ENCODE data around the gene DNAL1. TPM values are rescaled to one million over a fixed set of nuclear protein-coding genes. Genes with fewer than 3 reads are reported as not detected.

DNAL1 gene
- total RNA-seq, 1 donor from 2014 or later: 13.1 TPM

DNA sequence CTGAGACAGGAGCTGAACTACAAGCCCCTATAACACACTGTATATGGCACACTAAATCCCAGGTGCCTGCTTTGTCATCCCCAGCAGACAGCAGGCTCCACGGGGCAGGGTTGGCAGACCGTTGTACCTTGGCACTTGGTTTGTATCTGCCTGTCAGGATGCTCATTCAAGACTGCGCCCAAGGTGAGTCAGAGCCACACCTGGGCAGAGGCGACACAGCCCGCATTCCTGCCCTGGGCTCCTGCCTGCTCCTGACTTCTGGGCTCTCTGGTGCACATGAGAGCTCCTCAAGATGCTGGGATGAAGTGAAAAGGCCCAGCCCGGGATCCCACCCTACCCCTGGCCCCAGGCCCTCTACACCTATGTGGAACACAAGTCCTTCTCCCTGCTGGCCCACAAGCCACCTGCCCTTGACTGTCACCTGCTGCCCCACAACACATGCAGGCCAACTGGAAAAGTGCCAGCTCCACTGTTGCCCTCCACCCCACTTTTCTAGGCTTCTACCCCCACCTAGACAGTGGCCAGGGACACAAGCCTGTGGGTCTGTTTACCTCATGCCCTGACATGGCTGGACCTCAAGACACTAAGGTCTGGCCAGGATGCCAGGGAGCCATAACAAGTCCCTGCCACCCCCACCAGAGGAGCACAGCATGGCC lies 100.2 kb downstream of the DNAL1 start:
- peaks cover 16% of the 10 kb centered on the region for H3K27me3 Mint-ChIP-seq (ENCODE audit: unreplicated experiment)
- H3K27ac Mint-ChIP-seq (ENCODE audit: unreplicated experiment): peak overlapping the region; percentile 88
- no peak for DNase-seq (ENCODE audit: low spot score)
- H3K36me3 Mint-ChIP-seq (ENCODE audit: low read depth, unreplicated experiment): no peaks in the 10 kb centered on the region
- TF ChIP-seq, protein P1, sequence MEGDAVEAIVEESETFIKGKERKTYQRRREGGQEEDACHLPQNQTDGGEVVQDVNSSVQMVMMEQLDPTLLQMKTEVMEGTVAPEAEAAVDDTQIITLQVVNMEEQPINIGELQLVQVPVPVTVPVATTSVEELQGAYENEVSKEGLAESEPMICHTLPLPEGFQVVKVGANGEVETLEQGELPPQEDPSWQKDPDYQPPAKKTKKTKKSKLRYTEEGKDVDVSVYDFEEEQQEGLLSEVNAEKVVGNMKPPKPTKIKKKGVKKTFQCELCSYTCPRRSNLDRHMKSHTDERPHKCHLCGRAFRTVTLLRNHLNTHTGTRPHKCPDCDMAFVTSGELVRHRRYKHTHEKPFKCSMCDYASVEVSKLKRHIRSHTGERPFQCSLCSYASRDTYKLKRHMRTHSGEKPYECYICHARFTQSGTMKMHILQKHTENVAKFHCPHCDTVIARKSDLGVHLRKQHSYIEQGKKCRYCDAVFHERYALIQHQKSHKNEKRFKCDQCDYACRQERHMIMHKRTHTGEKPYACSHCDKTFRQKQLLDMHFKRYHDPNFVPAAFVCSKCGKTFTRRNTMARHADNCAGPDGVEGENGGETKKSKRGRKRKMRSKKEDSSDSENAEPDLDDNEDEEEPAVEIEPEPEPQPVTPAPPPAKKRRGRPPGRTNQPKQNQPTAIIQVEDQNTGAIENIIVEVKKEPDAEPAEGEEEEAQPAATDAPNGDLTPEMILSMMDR (IDR thresholded peaks at IDR 0.05; ENCODE audit: unreplicated experiment): no peak
- peaks cover 83% of the 10 kb centered on the region for H3K4me1 Mint-ChIP-seq (ENCODE audit: unreplicated experiment)
- no peak overlapping the region for H3K4me3 Mint-ChIP-seq (ENCODE audit: unreplicated experiment)
- no peaks in the 10 kb centered on the region for H3K9me3 Mint-ChIP-seq (ENCODE audit: unreplicated experiment)

DNA sequence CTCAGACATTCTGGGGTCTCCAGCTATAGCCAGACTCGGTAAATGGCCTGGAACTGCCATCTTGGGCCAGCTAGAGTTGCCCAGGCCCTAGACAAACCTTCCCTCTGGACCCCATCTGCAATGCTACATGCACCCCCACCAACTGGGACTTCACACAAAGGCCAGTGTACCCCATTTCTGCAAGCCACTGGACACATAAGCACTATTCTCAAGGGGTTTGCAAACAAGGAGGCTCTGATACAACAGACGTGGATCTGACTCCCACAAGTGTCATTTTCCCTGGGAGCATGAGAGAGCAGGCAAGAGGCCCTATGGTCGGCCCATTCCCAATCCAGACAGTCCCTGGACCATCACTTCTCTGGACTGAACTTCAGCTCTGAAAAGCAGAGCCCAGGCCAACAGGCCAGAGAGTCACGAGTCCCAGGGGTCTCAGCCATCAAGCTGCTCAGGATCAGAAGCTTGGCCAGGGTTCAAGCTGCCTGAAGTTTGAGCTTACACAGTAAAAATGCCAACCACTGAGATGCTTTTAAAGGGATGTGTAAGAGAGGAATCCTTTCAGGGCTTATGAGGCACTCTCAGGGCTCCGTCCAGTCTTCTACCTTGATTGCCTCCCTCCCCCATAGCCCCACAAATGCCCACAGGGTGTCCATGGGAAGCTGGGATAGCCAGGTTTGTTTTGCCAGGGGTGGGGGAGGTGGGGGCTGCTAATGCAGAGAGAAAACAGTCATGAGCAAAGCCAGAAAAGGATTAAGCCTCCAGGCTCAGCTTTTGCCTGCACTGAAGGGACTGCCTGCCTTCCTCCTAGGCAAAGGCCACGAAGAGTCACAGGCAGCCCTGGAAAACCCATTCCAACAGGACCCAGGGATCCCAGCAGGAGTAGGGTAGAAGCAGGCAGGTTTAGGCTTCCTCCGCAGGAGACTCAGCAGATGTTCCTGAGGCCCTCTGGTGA lies 101.1 kb downstream of the DNAL1 start:
- Mint-ChIP-seq H3K4me1 (ENCODE audit: unreplicated experiment) (peaks cover 83% of the 10 kb centered on the region), H3K27me3 (ENCODE audit: unreplicated experiment) (peaks cover 18% of the 10 kb centered on the region), H3K4me3 (ENCODE audit: unreplicated experiment) (no peak overlapping the region), H3K36me3 (ENCODE audit: low read depth, unreplicated experiment) (no peaks in the 10 kb centered on the region), H3K27ac (ENCODE audit: unreplicated experiment) (peak overlapping the region; percentile 42), H3K9me3 (ENCODE audit: unreplicated experiment) (no peaks in the 10 kb centered on the region)
- TF ChIP-seq, protein P1 (IDR thresholded peaks at IDR 0.05; ENCODE audit: unreplicated experiment): no peak
- DNase-seq (ENCODE audit: low spot score): no peak

DNA sequence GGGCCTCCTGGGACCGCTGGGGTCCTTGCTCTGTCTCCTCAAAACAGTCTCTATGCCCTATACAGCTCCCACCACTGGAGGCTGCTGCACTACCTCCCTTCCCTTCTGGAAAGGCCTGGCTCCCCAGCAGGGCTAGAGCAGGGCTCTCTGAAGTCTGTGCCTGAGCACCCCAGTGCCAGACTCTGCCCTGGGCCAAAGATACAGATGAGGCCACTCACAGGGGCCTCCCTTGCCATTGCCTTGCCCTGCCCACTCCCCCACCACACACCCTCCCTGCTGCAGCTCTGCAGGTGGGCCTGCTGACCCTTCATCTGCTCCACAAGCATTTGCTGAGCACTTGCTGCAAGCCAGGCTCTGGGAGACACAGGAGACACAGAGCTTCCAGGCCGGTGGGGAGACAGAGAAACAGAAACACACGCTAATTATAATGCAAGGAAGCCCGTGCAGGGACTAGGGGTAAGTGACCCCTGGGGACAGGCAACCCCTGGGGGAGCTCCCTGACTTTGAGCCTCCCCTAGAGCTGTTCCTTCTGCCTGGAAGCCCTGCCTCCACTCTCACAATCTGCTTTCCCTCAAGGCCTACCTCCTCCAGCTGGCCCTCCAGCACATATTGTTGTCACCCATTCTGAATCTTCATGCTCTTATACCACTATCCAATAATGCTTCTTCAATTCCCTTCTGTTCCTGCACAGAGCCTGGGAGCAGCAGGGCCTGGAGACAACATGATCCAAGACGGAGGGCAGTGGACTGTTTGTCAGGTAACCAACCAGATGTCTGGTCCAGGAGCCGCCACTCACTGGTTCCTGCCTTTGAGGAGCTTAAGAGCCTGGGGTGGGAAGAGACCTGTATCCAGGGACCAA lies 102.0 kb downstream of the DNAL1 start:
- TF ChIP-seq, protein P1 (IDR thresholded peaks at IDR 0.05; ENCODE audit: unreplicated experiment): no peak
- peaks cover 18% of the 10 kb centered on the region for H3K27me3 Mint-ChIP-seq (ENCODE audit: unreplicated experiment)
- H3K9me3 Mint-ChIP-seq (ENCODE audit: unreplicated experiment): no peaks in the 10 kb centered on the region
- H3K4me3 Mint-ChIP-seq (ENCODE audit: unreplicated experiment): no peak overlapping the region
- H3K36me3 Mint-ChIP-seq (ENCODE audit: low read depth, unreplicated experiment): no peaks in the 10 kb centered on the region
- no peak for DNase-seq (ENCODE audit: low spot score)
- peak overlapping the region; percentile 25 for H3K27ac Mint-ChIP-seq (ENCODE audit: unreplicated experiment)
- H3K4me1 Mint-ChIP-seq (ENCODE audit: unreplicated experiment): peaks cover 78% of the 10 kb centered on the region

DNA sequence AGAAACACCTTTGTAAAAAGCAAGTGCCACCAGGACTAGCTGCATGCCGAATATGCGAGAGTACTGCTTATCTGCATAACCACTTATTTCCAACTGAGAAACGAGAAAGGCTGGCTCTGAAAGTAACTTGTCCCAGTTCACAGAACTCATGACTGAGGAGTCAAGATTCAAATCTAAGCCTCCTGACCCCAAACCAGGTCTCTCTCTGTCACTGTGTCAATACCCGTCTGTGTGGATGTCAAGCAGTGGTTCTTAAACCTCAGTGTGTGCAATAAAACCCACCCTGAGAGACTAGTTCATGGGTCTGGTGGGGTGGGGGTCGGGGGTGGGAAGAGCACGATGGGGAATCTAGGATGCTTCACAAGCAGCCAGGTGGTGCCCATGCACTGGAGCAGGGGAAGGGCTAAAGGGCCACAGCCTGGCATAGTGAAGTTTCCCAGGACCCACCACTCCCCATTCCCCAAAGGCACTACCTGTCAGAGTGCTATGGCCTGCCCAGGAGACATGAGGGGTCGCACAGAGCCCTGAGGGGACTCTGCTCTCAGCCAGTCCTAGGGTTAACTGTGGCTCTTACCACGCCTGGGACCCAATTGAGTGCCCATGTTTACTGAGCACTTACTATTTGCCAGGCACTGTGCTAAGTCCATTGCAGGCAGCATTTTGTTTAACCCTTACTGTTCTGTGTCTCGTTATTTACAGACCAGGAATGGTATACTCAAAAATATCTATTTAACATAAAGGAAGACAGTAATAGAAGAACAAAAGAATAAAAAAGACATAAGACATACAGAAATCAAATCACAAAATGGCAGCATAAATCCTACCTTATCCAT lies 102.8 kb downstream of the DNAL1 start:
- Mint-ChIP-seq H3K9me3 (ENCODE audit: unreplicated experiment) (no peaks in the 10 kb centered on the region), H3K4me1 (ENCODE audit: unreplicated experiment) (peaks cover 78% of the 10 kb centered on the region), H3K27me3 (ENCODE audit: unreplicated experiment) (peaks cover 18% of the 10 kb centered on the region), H3K27ac (ENCODE audit: unreplicated experiment) (no peak overlapping the region), H3K4me3 (ENCODE audit: unreplicated experiment) (no peak overlapping the region), H3K36me3 (ENCODE audit: low read depth, unreplicated experiment) (no peaks in the 10 kb centered on the region)
- TF ChIP-seq, protein P1 (IDR thresholded peaks at IDR 0.05; ENCODE audit: unreplicated experiment): no peak
- no peak for DNase-seq (ENCODE audit: low spot score)

All from endothelial cell (in vitro differentiated cells).